Measurements from ENCODE around the gene GNAI1.
"Not testable (repeated sequence)": the region's sequence is repeated elsewhere in the genome, so short reads cannot be mapped to it uniquely, and the experiment has no call there.

GNAI1 gene

DNA sequence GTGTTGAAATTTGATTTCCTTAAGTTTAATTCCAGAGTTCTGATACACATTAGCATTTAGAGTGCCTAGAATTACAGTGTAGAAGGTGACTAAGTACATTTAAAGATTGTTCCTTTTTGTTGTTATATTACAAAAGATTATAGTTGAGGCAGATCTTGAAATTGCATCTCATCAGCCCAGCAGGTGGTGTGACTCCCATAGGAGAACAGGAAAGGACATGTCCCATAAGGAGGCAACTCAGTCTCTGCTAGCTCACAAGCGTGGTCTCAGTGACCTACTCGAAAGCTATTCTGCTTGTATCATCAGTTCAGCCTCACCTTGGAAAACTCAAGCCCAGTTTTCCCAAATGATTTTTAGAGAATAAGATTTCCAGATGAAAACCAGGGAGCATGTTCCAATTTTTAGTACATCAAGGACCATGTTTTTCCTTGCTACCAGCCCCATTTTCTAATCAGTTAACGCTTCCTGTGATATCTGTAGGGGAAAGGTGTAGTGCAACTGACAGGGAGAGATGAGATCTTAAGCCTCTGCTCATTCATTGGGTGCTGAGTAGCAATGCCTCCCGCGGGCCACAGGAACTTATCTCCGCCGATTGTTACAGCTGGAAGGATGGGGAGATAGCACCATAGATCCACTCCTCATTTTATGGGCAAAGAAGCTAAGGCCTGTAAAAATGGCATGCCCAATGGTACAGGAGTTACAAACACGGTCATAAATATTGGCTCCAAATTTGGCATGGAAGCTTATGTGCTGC, 1.1 kb upstream of the GNAI1 start:
- no peak for DNase-seq (ENCODE audit: low read depth)

DNA sequence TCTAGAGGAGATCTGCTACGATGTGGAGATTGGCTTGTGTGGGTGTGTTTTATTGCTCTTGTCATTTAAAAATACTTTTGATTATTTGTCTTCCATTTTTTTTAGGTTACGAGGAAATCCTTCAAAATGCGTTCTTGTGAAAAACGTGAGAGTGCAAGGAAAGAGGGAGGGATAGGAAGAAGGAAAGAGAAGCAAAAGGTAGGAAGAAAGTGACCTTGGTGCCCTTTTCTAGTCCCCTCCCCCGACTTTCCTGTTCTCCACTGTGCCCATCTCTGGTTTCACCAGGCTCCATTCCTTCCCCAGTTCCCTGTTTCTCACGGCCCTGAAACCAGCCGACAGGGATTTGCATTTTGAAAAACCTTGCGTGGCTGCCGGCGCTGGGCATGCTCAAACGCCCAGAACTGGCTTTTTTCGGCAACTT, 506 bp upstream of the GNAI1 start:
- no peak for DNase-seq (ENCODE audit: low read depth)

DNA sequence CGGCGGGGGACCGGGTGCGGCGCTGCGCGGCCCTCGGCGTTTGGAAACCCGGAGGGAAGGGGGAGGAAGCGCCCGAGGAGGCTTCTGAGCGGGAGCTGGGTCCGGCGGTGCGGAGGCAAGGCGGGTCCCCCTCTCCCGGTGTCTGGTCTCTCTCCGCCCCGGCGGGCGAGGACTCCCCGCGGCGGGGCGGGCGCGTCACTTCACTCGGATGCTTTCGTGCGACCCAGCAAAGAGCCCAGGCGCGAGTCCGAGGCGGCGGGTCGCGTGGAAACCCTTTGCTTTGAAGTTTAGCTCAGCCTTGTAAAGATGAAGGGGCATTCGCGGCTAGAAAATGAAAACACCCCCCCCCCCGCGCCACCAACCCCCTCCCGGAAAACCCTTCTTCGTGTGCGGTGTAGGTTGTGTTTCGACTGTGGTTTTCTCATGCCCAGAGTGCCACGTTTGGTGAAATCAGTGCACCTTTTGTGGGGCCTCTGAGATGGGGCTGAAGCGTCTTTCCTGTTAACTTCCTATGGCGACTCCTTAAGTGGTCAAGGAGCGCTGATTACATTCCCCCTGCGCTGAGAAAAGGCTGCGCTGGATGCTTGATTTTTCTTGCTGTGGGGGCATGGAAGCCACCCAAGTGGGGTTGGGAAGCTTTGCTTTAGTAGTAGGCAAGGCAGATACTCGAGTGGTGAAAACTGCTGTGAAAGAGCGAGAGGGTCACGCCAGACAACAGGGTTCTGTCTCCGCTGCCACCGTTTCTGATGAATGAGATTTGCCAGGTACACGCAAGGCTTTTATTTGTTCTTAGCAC, 876 bp downstream of the GNAI1 start:
- no peak for DNase-seq (ENCODE audit: low read depth)

DNA sequence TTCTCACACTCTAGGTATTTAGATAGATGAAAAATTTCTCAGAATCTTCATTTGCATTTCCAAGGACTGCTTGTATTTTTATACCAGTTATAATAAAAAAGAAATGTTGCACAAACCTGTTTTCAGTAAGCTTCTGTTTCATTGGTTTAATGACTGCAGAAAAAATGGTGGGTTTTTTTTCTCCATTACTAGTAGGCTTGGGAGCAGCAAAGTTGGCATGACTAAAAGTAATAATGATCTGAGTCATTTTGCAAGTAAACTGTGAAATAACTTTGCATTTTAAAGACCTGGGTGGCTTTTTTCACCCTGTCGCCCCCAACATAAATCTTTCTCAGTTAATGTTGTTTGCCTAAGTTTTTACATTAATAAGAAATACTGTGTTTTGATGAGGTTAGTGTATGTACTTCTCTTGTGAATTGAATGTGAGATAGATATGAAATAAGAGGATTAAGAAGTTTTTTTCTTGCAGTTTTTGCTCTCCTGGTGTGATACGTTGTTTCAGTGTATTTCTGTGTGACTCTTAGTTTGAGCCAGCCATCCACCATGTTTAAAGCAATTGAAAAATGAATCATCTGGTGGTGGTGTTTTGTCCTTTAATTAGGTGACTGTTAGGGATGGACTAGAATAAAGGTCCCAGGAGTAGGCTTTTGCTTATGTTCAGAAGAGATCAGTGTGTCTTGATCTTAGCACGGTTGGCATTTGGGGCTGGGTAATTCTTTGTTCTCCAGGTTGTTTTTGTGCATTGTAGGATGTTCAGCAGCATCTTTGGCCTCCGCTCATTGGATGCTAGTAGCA, 1.8 kb downstream of the GNAI1 start:
- no peak for DNase-seq (ENCODE audit: low read depth)

DNA sequence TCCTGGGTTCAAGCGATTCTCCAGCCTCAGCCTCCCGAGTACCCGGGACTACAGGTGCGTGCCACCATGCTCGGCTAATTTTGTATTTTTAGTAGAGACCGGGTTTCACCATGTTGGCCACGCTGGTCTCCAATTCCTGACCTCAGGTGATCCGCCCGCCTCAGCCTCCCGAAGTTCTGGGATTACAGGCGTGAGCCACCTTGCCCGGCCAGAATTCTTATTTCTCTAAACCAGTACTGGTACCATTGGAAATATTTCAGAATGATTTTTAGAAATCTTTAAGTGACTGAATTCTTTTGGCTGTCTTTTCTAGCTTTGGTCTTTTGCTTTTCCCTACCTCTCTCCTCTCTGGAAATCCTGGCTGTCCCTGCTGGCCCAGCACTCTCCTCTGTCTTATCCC, 2.8 kb downstream of the GNAI1 start:
- DNase-seq (ENCODE audit: low read depth) = no peak

DNA sequence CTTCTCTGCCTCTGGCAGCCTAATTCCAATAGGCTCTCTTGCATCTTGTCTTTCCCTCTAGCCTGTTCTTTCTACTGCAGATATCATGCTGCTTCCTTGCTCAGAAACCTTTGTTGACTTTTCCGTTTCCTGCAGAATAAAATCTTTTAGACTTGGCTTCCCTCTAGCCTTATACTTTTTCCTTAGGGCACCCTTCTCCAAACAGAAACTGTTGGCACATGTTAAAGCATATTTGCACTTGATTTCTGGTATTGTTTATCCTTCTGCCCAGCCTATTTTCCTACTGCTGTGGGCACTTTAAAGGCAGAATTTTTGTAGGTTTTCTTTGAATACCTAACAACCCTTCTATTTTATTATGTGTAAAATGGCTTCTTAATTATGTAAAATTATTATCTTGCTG, 4.6 kb downstream of the GNAI1 start:
- no peak for DNase-seq (ENCODE audit: low read depth)

DNA sequence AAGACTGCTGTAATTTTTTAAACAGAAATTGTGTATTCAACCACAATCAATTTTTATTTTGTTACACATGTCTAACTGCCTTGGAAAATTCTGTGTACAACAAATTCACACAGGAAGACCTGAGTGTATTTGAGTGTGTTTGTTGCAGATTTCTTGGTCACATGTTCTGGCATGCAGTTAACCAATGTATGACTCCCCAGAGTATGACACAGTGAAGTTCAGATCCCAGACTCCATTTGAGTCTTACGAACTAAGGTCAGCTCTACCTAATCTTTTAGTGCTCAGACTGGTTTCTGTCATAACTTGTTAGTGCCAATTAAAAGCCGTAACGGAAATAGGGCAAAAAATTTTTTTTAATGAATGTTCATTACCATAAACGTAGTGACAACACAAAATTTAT, 5.8 kb downstream of the GNAI1 start:
- no peak for DNase-seq (ENCODE audit: low read depth)

DNA sequence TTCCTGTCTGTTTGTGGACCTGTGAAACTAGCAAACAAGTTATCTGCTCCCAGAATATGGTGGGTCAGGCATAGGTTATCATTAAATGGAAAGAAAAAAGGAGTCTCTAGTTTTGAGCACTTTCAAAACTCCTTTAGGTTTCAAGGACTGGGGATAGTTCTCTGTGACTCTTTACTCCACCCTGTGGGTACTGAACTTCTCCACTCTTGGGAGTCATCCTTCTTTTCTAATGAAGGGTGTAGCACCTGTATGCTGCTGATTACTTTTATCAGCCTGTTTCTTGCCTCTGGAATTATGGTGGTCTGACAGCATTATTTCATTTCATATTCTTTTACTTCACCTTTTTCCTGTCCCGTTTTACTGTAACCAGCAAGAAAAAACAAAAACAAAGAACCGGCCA, 6.7 kb downstream of the GNAI1 start:
- DNase-seq (ENCODE audit: low read depth) = no peak

DNA sequence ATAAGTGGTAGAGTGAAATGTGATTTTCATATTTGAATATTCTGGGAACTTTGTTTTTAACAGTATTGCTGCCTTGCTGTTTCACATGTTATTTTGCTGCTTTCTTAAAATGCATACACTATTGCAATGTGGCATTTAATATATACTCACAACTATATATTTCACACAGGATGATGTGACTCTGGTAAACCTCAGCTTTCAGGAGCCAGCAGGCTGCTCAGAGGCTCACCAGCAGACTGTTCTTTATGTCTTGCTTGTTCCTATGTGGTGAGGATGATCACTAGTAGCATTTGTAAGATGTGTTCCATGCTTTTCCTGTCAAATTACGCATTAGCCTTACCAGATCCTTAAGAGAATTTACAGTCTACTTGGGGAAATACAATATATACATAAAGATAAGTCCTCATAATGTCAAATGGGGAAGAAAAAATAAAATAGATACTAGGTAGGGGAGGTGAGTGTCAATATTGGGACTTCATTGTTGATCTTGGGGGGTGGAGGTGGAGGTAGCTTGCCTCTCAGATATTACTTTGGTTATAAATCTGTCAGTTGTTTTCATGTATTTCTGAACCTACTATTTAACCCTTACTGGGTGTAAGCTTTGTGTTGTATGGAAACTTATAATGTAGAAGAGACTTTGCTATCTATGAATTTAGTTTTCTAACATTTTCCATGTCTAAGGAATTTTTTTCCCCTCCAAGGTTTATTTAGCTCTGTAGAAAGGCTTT, 8.4 kb downstream of the GNAI1 start:
- DNase-seq (ENCODE audit: low read depth) = no peak

DNA sequence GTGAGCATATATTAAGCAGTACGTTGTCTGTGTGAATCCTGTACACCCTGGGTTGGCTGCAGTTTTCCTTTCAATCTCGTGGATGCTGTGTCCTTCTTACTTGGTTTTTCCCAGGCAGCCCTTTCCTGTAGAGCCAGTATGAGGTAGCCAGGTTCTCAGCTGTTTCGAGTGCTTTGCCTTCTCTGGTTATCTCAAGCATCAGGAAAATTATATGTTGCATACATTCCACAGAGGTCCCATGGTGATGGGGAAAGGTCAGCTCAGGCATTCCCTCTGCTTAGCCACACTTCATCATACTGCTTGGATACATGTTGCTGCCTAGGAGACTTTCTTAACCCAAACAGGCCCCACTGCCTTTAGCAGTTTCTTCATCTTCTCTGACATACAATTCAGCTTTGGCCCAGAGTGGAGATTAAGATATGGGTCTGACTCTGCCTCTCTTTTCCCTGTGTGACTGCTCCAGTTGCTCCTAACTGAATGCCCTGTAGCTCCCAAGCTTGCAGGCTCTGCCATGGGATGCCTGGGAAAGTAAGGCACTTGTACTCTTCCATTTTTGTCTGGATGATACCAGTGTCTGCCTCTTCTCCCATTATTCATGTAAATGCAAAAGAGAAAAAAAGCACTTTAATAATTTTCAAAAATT, 11.3 kb downstream of the GNAI1 start:
- DNase-seq (ENCODE audit: low read depth) = peak; percentile 71

DNA sequence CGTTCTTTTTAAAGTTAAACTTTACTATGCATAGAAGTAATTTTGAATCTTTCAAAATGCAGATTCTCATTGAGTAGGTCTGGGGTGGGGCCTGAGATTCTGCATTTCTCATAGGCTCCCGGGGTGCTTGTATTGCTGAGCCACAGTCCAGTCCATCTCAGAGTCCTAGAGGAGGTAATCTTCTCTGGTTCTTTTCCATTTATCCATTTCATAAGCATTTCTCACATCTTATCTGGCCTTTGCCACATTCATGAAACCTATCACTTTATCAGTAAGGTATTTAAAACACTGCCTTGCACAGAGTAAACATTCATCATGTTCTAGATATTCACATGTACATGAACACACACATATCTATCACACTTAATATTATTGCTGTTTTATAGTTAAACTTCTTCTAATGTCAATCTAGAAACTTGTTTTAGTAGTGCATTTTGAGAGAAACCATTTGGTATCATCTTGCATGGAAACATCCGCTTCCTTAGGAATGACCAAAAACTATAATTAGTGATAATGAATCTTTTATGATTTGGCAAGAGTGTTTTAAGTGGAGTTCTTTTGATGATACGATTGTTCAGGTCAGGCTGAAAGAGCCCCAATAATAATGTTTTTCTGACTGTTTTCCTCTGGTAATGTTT, 12.0 kb downstream of the GNAI1 start:
- no peak for DNase-seq (ENCODE audit: low read depth)

DNA sequence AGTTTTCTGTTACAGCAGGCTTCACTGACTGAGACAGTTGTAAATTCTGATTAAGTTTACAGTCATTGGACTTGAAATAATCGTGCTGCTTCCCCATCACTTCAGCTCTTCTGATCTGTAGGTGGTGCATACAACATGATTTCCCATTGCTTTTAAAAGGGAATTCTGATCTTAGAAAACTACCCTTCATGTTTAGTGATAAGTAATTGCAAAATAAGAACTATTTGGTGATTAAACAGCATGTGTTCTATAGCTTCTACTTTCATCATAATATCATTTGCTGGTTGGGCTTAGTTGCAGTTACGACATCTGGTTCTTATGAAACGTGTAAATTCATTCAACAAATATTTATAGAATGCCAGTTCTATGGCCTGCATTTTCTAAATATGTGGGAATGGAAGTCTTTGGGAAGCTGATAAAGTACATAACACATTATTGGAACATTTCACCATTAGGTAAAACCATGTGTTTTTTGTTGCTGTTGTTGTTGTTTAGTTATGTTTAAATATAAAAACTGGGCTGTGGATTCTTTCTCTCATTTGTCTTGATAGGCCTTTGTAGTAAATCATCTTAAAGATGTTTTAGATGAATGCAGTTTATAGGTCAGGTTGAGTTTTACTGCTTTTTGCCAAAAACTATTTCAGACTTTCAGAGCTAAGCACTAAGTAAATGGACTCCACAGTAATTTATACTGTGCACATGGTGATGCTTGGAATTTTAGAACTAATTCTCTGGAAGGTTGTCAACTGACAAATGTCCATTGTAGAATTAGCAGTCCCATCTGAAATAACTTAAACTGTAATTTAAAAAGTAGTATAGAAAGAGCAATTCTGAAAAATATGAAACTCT, 13.1 kb downstream of the GNAI1 start:
- peak; percentile 74 for DNase-seq (ENCODE audit: low read depth)

DNA sequence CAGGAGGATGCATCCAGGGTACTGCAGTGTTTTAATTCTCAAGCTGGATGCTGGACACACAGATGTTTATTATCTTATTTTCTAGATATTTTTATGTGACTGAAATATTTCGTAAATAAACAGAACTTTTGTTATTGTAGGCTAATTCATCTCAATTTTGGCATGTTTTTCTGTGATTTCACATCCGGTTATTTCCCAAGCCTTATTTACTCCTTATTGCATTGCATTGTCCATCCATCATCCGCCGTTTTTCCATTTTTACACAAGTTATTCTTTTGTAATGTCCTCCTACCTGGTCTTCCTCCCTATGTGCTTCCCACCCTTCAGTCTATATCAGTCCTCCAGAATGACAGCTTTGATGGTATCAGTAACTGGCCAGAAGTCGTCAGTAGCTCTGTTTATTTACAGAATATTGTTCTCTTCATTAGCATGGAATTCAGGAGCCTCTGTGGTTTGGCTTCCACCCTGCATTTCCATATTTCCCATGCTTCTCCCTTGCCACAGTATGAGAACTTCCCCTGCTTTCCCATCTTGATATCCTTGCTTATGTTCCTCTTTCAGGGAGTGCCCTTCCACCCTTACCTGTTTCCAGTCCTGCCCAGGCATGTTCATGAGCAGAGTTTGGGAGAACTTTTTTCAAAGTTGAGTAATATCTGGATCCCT, 16.1 kb downstream of the GNAI1 start:
- DNase-seq (ENCODE audit: low read depth) = no peak

DNA sequence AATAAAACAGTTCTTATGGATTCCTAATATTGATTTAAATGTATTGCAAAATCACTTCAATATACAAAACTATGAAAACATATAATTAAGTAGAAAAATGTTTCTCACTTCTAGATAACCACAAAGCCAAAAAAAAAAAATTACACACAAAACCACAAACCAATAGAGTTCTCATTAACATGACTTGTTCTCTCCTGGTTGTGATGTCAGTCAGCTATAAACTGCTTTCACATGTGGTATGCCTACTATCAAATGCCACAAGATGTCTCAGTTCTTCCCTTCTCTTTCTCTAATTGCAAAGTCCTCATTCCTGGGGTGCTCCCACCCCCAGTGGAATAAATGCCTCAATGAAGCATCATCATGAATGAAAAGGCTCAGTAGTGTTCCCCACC, 16.6 kb downstream of the GNAI1 start:
- DNase-seq (ENCODE audit: low read depth) = no peak

DNA sequence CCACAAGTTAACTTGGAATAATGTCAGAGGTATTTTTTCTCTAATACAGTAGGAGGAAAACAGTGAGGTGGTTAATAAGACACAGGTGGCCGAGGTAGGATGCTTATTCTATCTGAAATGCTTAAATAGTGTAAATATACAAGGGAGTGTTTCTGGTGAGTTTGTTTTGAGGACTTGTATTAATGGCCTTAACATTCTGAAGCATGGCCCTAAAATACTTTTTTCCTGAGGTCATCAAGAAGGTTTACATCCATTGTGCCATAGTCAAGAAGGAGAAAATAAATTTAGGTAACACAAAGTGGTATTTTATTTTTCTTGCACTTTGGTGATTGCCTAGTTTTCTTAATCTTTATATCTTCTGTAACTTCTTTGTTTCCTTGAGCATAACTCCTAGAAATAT, 18.8 kb downstream of the GNAI1 start:
- DNase-seq (ENCODE audit: low read depth) = no peak

DNA sequence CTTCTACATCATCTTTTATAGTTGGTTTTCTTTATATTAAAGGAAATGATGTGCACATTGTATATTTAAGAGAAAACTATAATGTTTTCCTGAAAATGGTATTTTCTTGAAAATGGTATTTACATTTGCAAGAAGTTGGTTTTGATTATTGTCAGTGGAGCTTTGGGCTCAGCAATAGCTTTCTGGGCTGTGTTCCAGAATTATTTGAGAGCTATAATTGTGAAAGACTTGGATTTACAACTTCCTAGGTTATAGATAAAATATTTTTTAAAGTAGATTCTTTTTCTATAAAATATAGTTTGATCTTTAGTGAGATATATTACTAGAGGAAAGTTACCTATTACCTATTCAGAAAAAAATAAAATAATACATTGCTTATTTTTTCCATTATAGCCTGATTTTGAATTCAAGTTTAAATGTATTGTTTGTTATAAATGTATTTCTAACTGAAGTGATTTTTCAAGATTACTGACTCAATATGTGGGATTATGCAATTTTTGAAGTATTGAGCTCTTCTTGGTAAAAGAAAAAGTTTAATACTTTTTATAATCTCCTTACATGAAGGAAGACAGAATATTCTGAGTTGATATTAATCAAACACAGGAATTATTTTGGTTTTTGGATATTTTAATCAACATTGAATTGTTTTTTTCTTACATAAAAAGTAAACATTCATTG, 20.2 kb downstream of the GNAI1 start:
- DNase-seq (ENCODE audit: low read depth) = no peak

DNA sequence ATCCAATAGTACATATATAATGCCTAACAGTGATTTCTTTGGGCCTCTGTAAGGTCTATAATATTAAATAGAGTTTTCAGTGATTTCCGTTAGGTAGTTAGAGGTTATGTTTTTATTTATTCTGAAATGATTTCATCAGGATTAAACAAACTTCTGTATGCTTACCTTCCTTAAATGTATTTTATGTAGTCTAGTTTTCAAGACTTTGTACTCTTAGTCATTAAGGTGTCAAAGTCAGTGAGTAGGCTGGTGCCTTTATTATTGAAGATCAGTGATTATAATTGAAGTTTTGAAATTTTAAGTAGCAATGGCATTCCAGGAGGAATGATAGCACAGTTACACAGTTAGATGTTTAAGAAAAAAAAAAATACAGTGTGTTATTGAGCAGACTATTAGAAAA, 20.7 kb downstream of the GNAI1 start:
- no peak for DNase-seq (ENCODE audit: low read depth)

DNA sequence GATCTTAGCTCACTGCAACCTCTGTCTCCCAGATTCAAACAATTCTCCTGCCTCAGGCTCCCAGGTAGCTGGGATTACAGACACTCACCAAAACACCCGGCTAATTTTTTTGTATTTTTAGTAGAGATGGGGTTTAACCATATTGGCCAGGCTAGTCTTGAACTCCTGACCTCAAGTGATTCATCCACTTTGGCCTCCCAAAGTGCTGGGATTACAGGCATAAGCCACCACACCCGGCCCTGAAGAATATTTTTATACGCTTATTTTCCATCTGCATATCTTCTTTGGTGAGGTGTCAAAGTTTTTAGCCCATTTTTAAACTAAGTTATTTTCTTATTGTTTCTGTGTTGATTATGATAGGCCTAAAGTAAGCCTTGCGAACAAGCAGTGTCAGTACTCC, 23.1 kb downstream of the GNAI1 start:
- DNase-seq (ENCODE audit: low read depth) = not testable (repeated sequence)

DNA sequence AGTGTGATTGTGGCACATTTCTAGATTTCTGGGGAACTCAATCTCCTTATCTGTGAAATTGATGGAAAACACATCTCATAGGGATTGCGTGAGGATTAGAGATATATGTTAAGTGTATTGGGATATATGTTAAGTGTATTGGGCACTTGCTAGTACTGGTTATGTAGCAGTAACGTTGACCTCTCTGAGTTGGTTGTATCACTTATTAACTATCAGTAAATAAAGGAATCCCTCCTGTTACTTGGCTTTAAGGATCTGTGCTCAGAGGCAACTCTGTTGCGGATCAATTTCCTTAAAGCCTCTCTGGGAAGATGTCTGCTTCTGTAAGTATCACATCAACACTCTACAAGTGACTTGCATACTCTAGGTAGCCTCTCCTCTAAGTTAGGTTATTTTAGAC, 25.2 kb downstream of the GNAI1 start:
- DNase-seq (ENCODE audit: low read depth) = no peak
